ENCODE results near the gene RPS6KA2.

Gene RPS6KA2

DNA sequence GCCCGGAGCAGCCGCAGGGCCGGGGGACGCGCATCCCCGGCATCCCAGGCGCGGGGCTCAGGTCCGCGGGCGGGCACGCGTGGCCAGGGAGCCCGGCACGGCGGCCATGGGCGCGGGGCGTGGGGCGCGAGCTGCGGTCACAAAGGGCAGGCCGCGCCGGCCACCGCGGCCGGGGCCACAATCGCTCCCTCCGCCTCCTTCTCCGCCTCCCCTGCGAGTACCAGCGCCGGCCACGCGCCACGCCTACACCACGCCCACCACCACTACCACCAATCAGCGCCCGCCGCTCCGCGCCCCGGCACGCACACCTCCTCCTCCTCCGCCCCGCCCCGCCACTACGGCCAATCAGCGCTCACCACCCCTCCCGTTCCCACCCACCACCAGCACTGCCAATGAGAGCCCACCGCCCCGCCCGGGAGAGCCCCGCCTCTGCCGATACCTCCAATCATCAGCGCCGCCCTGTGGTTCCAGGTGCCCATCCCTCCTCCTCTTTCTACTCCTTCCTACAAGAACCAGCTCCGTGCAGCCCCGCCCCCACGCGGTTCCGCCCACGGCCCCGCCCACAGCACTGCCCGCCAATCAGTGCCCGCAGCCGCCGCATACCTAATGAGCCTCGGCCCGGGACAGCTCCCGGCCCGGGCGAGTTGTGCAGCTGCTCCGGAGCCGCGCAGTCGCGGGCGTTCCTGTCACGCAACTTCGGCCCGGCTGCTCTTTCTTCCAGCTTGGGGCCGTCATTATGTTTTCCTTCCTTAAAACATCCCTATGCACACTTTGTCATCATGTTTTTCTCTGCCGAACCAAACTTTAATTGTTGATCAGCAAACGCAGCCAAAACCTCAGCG lies at the start of gene RPS6KA2:
Gene RPS6KA2, minus strand, starts transcription at position 219 of the 842 bp plus-strand sequence. CDS start 232 bp downstream, outside the sequence.
- peak within 1 kb of the TSS; percentile 66 for H3K9ac ChIP-seq (ENCODE audit: insufficient read length)
- peak within 1 kb of the TSS; percentile 89 for H3K4me3 ChIP-seq
- no peaks in the 10 kb centered on the region for H3K9me3 ChIP-seq (ENCODE audit: low read depth, low read length)
- DNase-seq (ENCODE audit: low read depth, low spot score), result peak; percentile 93
- H3K27ac ChIP-seq, result no peak within 1 kb of the TSS
- no peaks in the 10 kb centered on the region for H3K36me3 ChIP-seq (ENCODE audit: insufficient read depth, low read length)
- no peak; the same call in 1 of the 2 replicates for TF ChIP-seq POLR2AphosphoS5 (IDR thresholded peaks at IDR 0.05; ENCODE audit: borderline replicate concordance, low read depth, low read length)
- no peak for TF ChIP-seq FOXP2 (optimal IDR thresholded peaks at IDR 0.05; ENCODE audit: control extremely low read depth, extremely low read length, insufficient read depth)
- TF ChIP-seq EZH2 (IDR thresholded peaks at IDR 0.05), result no peak

- H3K27ac ChIP-seq, result no peak overlapping the region
- H3K9ac ChIP-seq (ENCODE audit: insufficient read length), result no peak overlapping the region
- H3K36me3 ChIP-seq (ENCODE audit: insufficient read depth, low read length), result no peaks in the 10 kb centered on the region
- no peaks in the 10 kb centered on the region for H3K9me3 ChIP-seq (ENCODE audit: low read depth, low read length)
- TF ChIP-seq FOXP2 (optimal IDR thresholded peaks at IDR 0.05; ENCODE audit: control extremely low read depth, extremely low read length, insufficient read depth) (no peak), POLR2AphosphoS5 (IDR thresholded peaks at IDR 0.05; ENCODE audit: borderline replicate concordance, low read depth, low read length) (no peak)
- DNase-seq (ENCODE audit: low read depth, low spot score), result no peak
- H3K4me3 ChIP-seq, result no peak overlapping the region
These were observed 49.3 kb upstream of the RPS6KA2 start for GRCh38 chr6:166676270-166676860.

- DNase-seq (ENCODE audit: low read depth, low spot score), result no peak
- no peak overlapping the region for H3K9ac ChIP-seq (ENCODE audit: insufficient read length)
- no peak overlapping the region for H3K27ac ChIP-seq
- H3K36me3 ChIP-seq (ENCODE audit: insufficient read depth, low read length), result no peaks in the 10 kb centered on the region
- H3K9me3 ChIP-seq (ENCODE audit: low read depth, low read length), result no peaks in the 10 kb centered on the region
- TF ChIP-seq FOXP2 (optimal IDR thresholded peaks at IDR 0.05; ENCODE audit: control extremely low read depth, extremely low read length, insufficient read depth) (no peak), POLR2AphosphoS5 (IDR thresholded peaks at IDR 0.05; ENCODE audit: borderline replicate concordance, low read depth, low read length) (no peak), EZH2 (IDR thresholded peaks at IDR 0.05) (no peak)
- H3K4me3 ChIP-seq, result no peak overlapping the region
These were observed 48.7 kb upstream of the RPS6KA2 start for GRCh38 chr6:166675736-166676135.

- no peaks in the 10 kb centered on the region for H3K9me3 ChIP-seq (ENCODE audit: low read depth, low read length)
- DNase-seq (ENCODE audit: low read depth, low spot score), result no peak
- TF ChIP-seq EZH2 (IDR thresholded peaks at IDR 0.05) (no peak), FOXP2 (optimal IDR thresholded peaks at IDR 0.05; ENCODE audit: control extremely low read depth, extremely low read length, insufficient read depth) (no peak), POLR2AphosphoS5 (IDR thresholded peaks at IDR 0.05; ENCODE audit: borderline replicate concordance, low read depth, low read length) (no peak)
- H3K27ac ChIP-seq, result no peak overlapping the region
- no peak overlapping the region for H3K9ac ChIP-seq (ENCODE audit: insufficient read length)
- H3K4me3 ChIP-seq, result no peak overlapping the region
- no peaks in the 10 kb centered on the region for H3K36me3 ChIP-seq (ENCODE audit: insufficient read depth, low read length)
These were observed 46.3 kb upstream of the RPS6KA2 start for GRCh38 chr6:166673309-166673708.

DNA sequence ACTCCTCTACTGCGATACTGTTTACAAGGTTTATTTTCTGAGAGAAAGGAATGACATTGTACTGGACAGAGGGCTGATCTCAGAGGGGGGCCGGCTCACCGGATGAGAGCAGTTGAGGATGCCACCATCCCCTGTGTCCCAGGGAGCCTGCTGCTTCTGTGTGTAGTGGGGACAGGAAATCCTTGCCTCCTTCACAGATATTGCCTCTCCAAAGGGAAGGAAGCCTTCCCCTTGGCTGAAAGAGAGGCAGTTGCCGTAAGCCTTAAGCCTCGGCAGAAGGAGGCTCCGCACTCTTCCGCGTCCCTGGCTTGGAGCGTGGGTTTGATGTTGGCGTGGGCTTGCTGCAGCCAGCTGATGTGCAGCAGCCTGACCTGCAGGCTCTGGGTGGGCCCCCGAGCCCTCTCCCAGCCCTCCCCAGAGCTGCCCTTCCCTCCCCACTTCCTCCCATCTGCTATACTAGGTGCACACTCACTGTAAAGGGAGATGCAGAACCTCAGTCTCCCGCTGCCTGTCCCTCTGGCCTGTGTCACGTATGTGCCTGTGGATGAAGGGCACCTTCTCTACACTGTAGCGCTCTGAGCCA lies 45.7 kb upstream of the RPS6KA2 start:
- DNase-seq (ENCODE audit: low read depth, low spot score), result no peak
- TF ChIP-seq EZH2 (IDR thresholded peaks at IDR 0.05), result no peak
- no peak for TF ChIP-seq FOXP2 (optimal IDR thresholded peaks at IDR 0.05; ENCODE audit: control extremely low read depth, extremely low read length, insufficient read depth)
- TF ChIP-seq POLR2AphosphoS5 (IDR thresholded peaks at IDR 0.05; ENCODE audit: borderline replicate concordance, low read depth, low read length), result no peak
- H3K27ac ChIP-seq, result no peak overlapping the region
- no peak overlapping the region for H3K4me3 ChIP-seq
- H3K9ac ChIP-seq (ENCODE audit: insufficient read length), result no peak overlapping the region
- no peaks in the 10 kb centered on the region for H3K36me3 ChIP-seq (ENCODE audit: insufficient read depth, low read length)
- H3K9me3 ChIP-seq (ENCODE audit: low read depth, low read length), result no peaks in the 10 kb centered on the region

- H3K4me3 ChIP-seq, result no peak overlapping the region
- TF ChIP-seq POLR2AphosphoS5 (IDR thresholded peaks at IDR 0.05; ENCODE audit: borderline replicate concordance, low read depth, low read length) (no peak), EZH2 (IDR thresholded peaks at IDR 0.05) (no peak), FOXP2 (optimal IDR thresholded peaks at IDR 0.05; ENCODE audit: control extremely low read depth, extremely low read length, insufficient read depth) (no peak)
- H3K27ac ChIP-seq, result no peak overlapping the region
- DNase-seq (ENCODE audit: low read depth, low spot score), result no peak
- H3K36me3 ChIP-seq (ENCODE audit: insufficient read depth, low read length), result no peaks in the 10 kb centered on the region
- no peak overlapping the region for H3K9ac ChIP-seq (ENCODE audit: insufficient read length)
- H3K9me3 ChIP-seq (ENCODE audit: low read depth, low read length), result no peaks in the 10 kb centered on the region
These were observed 45.1 kb upstream of the RPS6KA2 start for GRCh38 chr6:166672146-166672545.

GRCh38 chr6:166671434-166672081 lies 44.5 kb upstream of the RPS6KA2 start:
- H3K9me3 ChIP-seq (ENCODE audit: low read depth, low read length), result no peaks in the 10 kb centered on the region
- no peaks in the 10 kb centered on the region for H3K36me3 ChIP-seq (ENCODE audit: insufficient read depth, low read length)
- no peak overlapping the region for H3K4me3 ChIP-seq
- no peak for TF ChIP-seq POLR2AphosphoS5 (IDR thresholded peaks at IDR 0.05; ENCODE audit: borderline replicate concordance, low read depth, low read length)
- no peak for TF ChIP-seq FOXP2 (optimal IDR thresholded peaks at IDR 0.05; ENCODE audit: control extremely low read depth, extremely low read length, insufficient read depth)
- no peak for TF ChIP-seq EZH2 (IDR thresholded peaks at IDR 0.05)
- no peak for DNase-seq (ENCODE audit: low read depth, low spot score)
- H3K9ac ChIP-seq (ENCODE audit: insufficient read length), result no peak overlapping the region
- H3K27ac ChIP-seq, result no peak overlapping the region

- Histone ChIP-seq H3K4me3 (no peak overlapping the region), H3K36me3 (ENCODE audit: insufficient read depth, low read length) (no peaks in the 10 kb centered on the region), H3K9me3 (ENCODE audit: low read depth, low read length) (no peaks in the 10 kb centered on the region), H3K9ac (ENCODE audit: insufficient read length) (no peak overlapping the region), H3K27ac (no peak overlapping the region)
- no peak for DNase-seq (ENCODE audit: low read depth, low spot score)
- TF ChIP-seq EZH2 (IDR thresholded peaks at IDR 0.05) (no peak), FOXP2 (optimal IDR thresholded peaks at IDR 0.05; ENCODE audit: control extremely low read depth, extremely low read length, insufficient read depth) (no peak), POLR2AphosphoS5 (IDR thresholded peaks at IDR 0.05; ENCODE audit: borderline replicate concordance, low read depth, low read length) (no peak)
These were observed 43.8 kb upstream of the RPS6KA2 start for GRCh38 chr6:166670894-166671293.

Data from SK-N-MC (cell line).